Measurements from ENCODE around the gene NRARP. TPM values are rescaled to one million over a fixed set of nuclear protein-coding genes. Genes with fewer than 3 reads are reported as not detected.

NRARP gene
- total RNA-seq, 1 experiment from 2014 or later, result 22.2 TPM

- Histone ChIP-seq H3K27me3 (ENCODE audit: insufficient read depth, low read length) (no peaks in the 10 kb centered on the region), H3K36me3 (ENCODE audit: control insufficient read depth in 1 of 2, insufficient read depth in 2 of 2, low read length in 2 of 2) (no peaks in the 10 kb centered on the region), H3K9ac (ENCODE audit: low read length) (no peak overlapping the region), H2AFZ (ENCODE audit: low read depth, low read length, poor library complexity, severe bottlenecking) (no peak overlapping the region), H3K79me2 (ENCODE audit: insufficient read depth, low read length) (no peaks in the 10 kb centered on the region), H3K4me2 (ENCODE audit: low read length) (no peak overlapping the region), H3K9me2 (ENCODE audit: insufficient read depth) (no peaks in the 10 kb centered on the region), H3K4me1 (ENCODE audit: control insufficient read depth in 1 of 2, insufficient read depth in 2 of 2, low read length in 2 of 2) (no peaks in the 10 kb centered on the region), H4K20me1 (ENCODE audit: insufficient read depth) (no peaks in the 10 kb centered on the region), H3K4me3 (replicated peaks in 1 of 2; ENCODE audit: low read depth in 1 of 2, low read length in 2 of 2) (no peak overlapping the region), H3K9me3 (ENCODE audit: control insufficient read depth in 1 of 2, insufficient read depth in 1 of 2, low read depth in 1 of 2, low read length in 2 of 2) (peaks cover 0 to 4% of the 10 kb centered on the region in 2 experiments; a peak in 2 of 4 replicates), H3K27ac (ENCODE audit: low read depth, low read length) (no peak overlapping the region)
- TF ChIP-seq SIN3A (IDR thresholded peaks at IDR 0.05; ENCODE audit: low read depth) (no peak), JUND (IDR thresholded peaks at IDR 0.05) (no peak), CTCF (IDR thresholded peaks at IDR 0.05 in 2 of 3, conservative IDR thresholded peaks at IDR 0.05 in 1 of 3; ENCODE audit: borderline replicate concordance in 1 of 3, insufficient read depth in 1 of 3, low read depth in 2 of 3, low read length in 2 of 3) (no peak), YY1 (IDR thresholded peaks at IDR 0.05; ENCODE audit: extremely low read depth, insufficient replicate concordance, low read depth, low read length) (no peak), MAX (IDR thresholded peaks at IDR 0.05) (no peak), ELF1 (IDR thresholded peaks at IDR 0.05; ENCODE audit: borderline replicate concordance, low read depth) (no peak), SP1 (IDR thresholded peaks at IDR 0.05; ENCODE audit: low read depth) (no peak), CEBPB (IDR thresholded peaks at IDR 0.05; ENCODE audit: low read depth) (no peak), ZNF274 (IDR thresholded peaks at IDR 0.05; ENCODE audit: low read depth, low read length) (no peak), CBX3 (IDR thresholded peaks at IDR 0.05; ENCODE audit: low read depth) (no peak), REST (IDR thresholded peaks at IDR 0.05; ENCODE audit: low read depth) (no peak), POLR2AphosphoS5 (IDR thresholded peaks at IDR 0.05; ENCODE audit: low read depth, low read length) (no peak), TCF7L2 (IDR thresholded peaks at IDR 0.05; ENCODE audit: borderline replicate concordance, extremely low read depth, insufficient read depth, insufficient read length) (no peak), SRF (IDR thresholded peaks at IDR 0.05; ENCODE audit: low read depth) (no peak), RAD21 (IDR thresholded peaks at IDR 0.05; ENCODE audit: low read depth) (no peak)
- RAD21 ChIA-PET (ENCODE audit: low non-redundant PET in 1 of 2, low total read pairs in 2 of 2, uncharacterized antibody in 2 of 2, unreplicated experiment in 2 of 2), result no interaction called here
- no TSS peak for BruUV-seq (replicated peaks)
- CTCF ChIA-PET, result no interaction called here
- DNase-seq (ENCODE audit: low read depth, low spot score), result no peak
- no peak for ATAC-seq
- intact Hi-C loops (cut with micrococcal nuclease), result no loop called here
- POLR2A ChIA-PET, result no interaction called here
Observed at GRCh38 chr9:137347928-137348327, 45.9 kb upstream of the NRARP start.
